AG09309 (cell line): ENCODE measurements around the gene AAGAB.
"Not testable (repeated sequence)": the region's sequence is repeated elsewhere in the genome, so short reads cannot be mapped to it uniquely, and the experiment has no call there.

Experiments used
- DNase-seq: peaks from one replicate; pipeline ENCODE4 v3.0.0-alpha.2; 2010; ENCODE audit warnings: low read depth
- H3K4me3 ChIP-seq: 2 replicates; pipeline ENCODE4 v1.5.1; 2011; ENCODE audit warnings: mild to moderate bottlenecking, low read depth, low read length, moderate library complexity; ENCODE audit not compliant: control insufficient read depth
- CTCF ChIP-seq: IDR thresholded peaks from 2 replicates; pipeline ENCODE4 v1.5.1; 2011; ENCODE audit warnings: mild to moderate bottlenecking, low read depth, low read length, inconsistent platforms; ENCODE audit not compliant: insufficient read depth, control insufficient read depth; ENCODE audit errors: missing control alignments

Gene AAGAB

GRCh38 chr15:67290319-67290718 is 35.9 kb upstream of the AAGAB start:
- no peak overlapping the region for H3K4me3 ChIP-seq
- no peak for DNase-seq
- no peak for TF ChIP-seq CTCF

GRCh38 chr15:67286400-67286799 is 31.9 kb upstream of the AAGAB start:
- not testable (repeated sequence) for H3K4me3 ChIP-seq, DNase-seq

- not testable (repeated sequence) for DNase-seq, H3K4me3 ChIP-seq
Observed at GRCh38 chr15:67285625-67286024, 31.2 kb upstream of the AAGAB start.

GRCh38 chr15:67281714-67282113 is 27.3 kb upstream of the AAGAB start:
- DNase-seq, result no peak
- no peak overlapping the region for H3K4me3 ChIP-seq
- TF ChIP-seq CTCF, result no peak

- DNase-seq, result no peak
- H3K4me3 ChIP-seq, result no peak overlapping the region
- TF ChIP-seq CTCF, result no peak
Observed at GRCh38 chr15:67280217-67280616, 25.8 kb upstream of the AAGAB start.

- DNase-seq, result no peak
- H3K4me3 ChIP-seq, result no peak overlapping the region
- no peak for TF ChIP-seq CTCF
Observed at GRCh38 chr15:67276666-67277065, 22.2 kb upstream of the AAGAB start.

- H3K4me3 ChIP-seq, result no peak overlapping the region
- DNase-seq, result no peak
- no peak for TF ChIP-seq CTCF
Observed at GRCh38 chr15:67274236-67274635, 19.8 kb upstream of the AAGAB start.

- no peak for TF ChIP-seq CTCF
- no peak overlapping the region for H3K4me3 ChIP-seq
- DNase-seq, result no peak
Observed at GRCh38 chr15:67267951-67268941, 13.8 kb upstream of the AAGAB start.
